WTC11 (cell line): Measurements from ENCODE around the gene SFT2D1. TPM values are rescaled to one million over a fixed set of nuclear protein-coding genes. Genes with fewer than 3 reads are reported as not detected.
A peak's percentile ranks its signal among the peaks of the same experiment; 100 is the strongest.

Source experiments
- CREM ChIP-seq: sonication (generic); formaldehyde crosslinking; IDR thresholded peaks from 2 replicates; pipeline ENCODE4 v1.8.1; 2022; ENCODE audit warnings: mild to moderate bottlenecking, missing genetic modification reagents, moderate library complexity
- EMX1 ChIP-seq: fragments of 250-450 bp; sonication (Bioruptor Pico); IDR thresholded peaks from 2 replicates; pipeline ENCODE4 v1.8.0; 2021; ENCODE audit warnings: mild to moderate bottlenecking
- ESRRA ChIP-seq: sonication (generic); formaldehyde crosslinking; IDR thresholded peaks from 2 replicates; pipeline ENCODE4 v1.8.1; 2022; ENCODE audit warnings: mild to moderate bottlenecking, missing genetic modification reagents, borderline replicate concordance
- ETV6 ChIP-seq: sonication (generic); formaldehyde crosslinking; IDR thresholded peaks from 2 replicates; pipeline ENCODE4 v1.8.1; 2022; ENCODE audit warnings: mild to moderate bottlenecking, missing genetic modification reagents
- FOXJ3 ChIP-seq: sonication (generic); formaldehyde crosslinking; IDR thresholded peaks from 2 replicates; pipeline ENCODE4 v1.9.0; 2021; ENCODE audit warnings: missing genetic modification reagents, mild to moderate bottlenecking, borderline replicate concordance
- FOXK1 ChIP-seq: sonication (generic); formaldehyde crosslinking; IDR thresholded peaks from 2 replicates; pipeline ENCODE4 v1.8.0; 2022; ENCODE audit warnings: mild to moderate bottlenecking, moderate library complexity, missing genetic modification reagents
- FOXP1 ChIP-seq: sonication (generic); formaldehyde crosslinking; IDR thresholded peaks from 2 replicates; pipeline ENCODE4 v1.8.0; 2022; ENCODE audit warnings: missing genetic modification reagents, mild to moderate bottlenecking, moderate library complexity, borderline replicate concordance
- GABPB1 ChIP-seq: sonication (generic); formaldehyde crosslinking; IDR thresholded peaks from 2 replicates; pipeline ENCODE4 v1.8.1; 2023; ENCODE audit warnings: mild to moderate bottlenecking, missing genetic modification reagents
- HMGA2 ChIP-seq: fragments of 250-450 bp; sonication (Bioruptor Pico); IDR thresholded peaks from 2 replicates; pipeline ENCODE4 v1.4.0; 2021; ENCODE audit warnings: mild to moderate bottlenecking, moderate library complexity
- JUN ChIP-seq: sonication (generic); formaldehyde crosslinking; IDR thresholded peaks from 2 replicates; pipeline ENCODE4 v1.8.0; 2023; ENCODE audit warnings: mild to moderate bottlenecking, missing genetic modification reagents
- KAT7 ChIP-seq: sonication (generic); formaldehyde crosslinking; IDR thresholded peaks from 2 replicates; pipeline ENCODE4 v1.8.1; 2023; ENCODE audit warnings: missing genetic modification reagents, mild to moderate bottlenecking, borderline replicate concordance
- NFE2L1 ChIP-seq: sonication (generic); formaldehyde crosslinking; IDR thresholded peaks from 2 replicates; pipeline ENCODE4 v1.8.1; 2023; ENCODE audit warnings: missing genetic modification reagents
- OVOL2 ChIP-seq: fragments of 250-450 bp; sonication (Bioruptor Pico); IDR thresholded peaks from 2 replicates; pipeline ENCODE4 v1.9.0; 2021; ENCODE audit warnings: mild to moderate bottlenecking, borderline replicate concordance
- RELA ChIP-seq: sonication (generic); formaldehyde crosslinking; IDR thresholded peaks from 2 replicates; pipeline ENCODE4 v1.8.1; 2022; ENCODE audit warnings: missing genetic modification reagents, mild to moderate bottlenecking, borderline replicate concordance
- ZNF138 ChIP-seq: sonication (generic); formaldehyde crosslinking; conservative IDR thresholded peaks from 2 replicates; pipeline ENCODE4 v1.8.1; 2022; ENCODE audit warnings: mild to moderate bottlenecking, moderate library complexity, missing genetic modification reagents
- ZNF219 ChIP-seq: sonication (generic); formaldehyde crosslinking; IDR thresholded peaks from 2 replicates; pipeline ENCODE4 v1.8.0; 2023; ENCODE audit warnings: missing genetic modification reagents, mild to moderate bottlenecking, borderline replicate concordance
- ZNF232 ChIP-seq: sonication (generic); formaldehyde crosslinking; IDR thresholded peaks from 2 replicates; pipeline ENCODE4 v1.8.0; 2022; ENCODE audit warnings: mild to moderate bottlenecking, missing genetic modification reagents
- ZNF263 ChIP-seq: sonication (generic); formaldehyde crosslinking; IDR thresholded peaks from 2 replicates; pipeline ENCODE4 v1.8.1; 2022; ENCODE audit warnings: low read depth, mild to moderate bottlenecking, moderate library complexity, missing genetic modification reagents
- ZNF423 ChIP-seq: fragments of 250-450 bp; sonication (Bioruptor Pico); IDR thresholded peaks from 2 replicates; pipeline ENCODE4 v2.1.2; 2022; ENCODE audit warnings: mild to moderate bottlenecking, moderate library complexity
- total RNA-seq: library from RNA; stranded (reverse); gene quantifications from 3 replicates; pipeline ENCODE4 v1.2.3, GENCODE V29; 2021
- TF ChIP-seq, protein P1 (sequence below): sonication (generic); formaldehyde crosslinking; IDR thresholded peaks from 2 replicates; pipeline ENCODE4 v1.8.1; 2023; ENCODE audit warnings: mild to moderate bottlenecking, missing genetic modification reagents, moderate library complexity
- TF ChIP-seq, protein P2 (sequence below): sonication (generic); formaldehyde crosslinking; IDR thresholded peaks from 2 replicates; pipeline ENCODE4 v1.8.0; 2022; ENCODE audit warnings: mild to moderate bottlenecking, missing genetic modification reagents
- TF ChIP-seq, protein P3 (sequence below): sonication (generic); formaldehyde crosslinking; IDR thresholded peaks from 2 replicates; pipeline ENCODE4 v1.8.1; 2022; ENCODE audit warnings: mild to moderate bottlenecking, missing genetic modification reagents, moderate library complexity, borderline replicate concordance
- TF ChIP-seq, protein P4 (sequence below): sonication (generic); formaldehyde crosslinking; IDR thresholded peaks from 2 replicates; pipeline ENCODE4 v1.8.1; 2022; ENCODE audit warnings: missing genetic modification reagents, borderline replicate concordance
- TF ChIP-seq, protein P5 (sequence below): sonication (generic); formaldehyde crosslinking; IDR thresholded peaks from 2 replicates; pipeline ENCODE4 v1.8.1; 2023; ENCODE audit warnings: mild to moderate bottlenecking, moderate library complexity, missing genetic modification reagents
- TF ChIP-seq, protein P6 (sequence below): sonication (generic); formaldehyde crosslinking; IDR thresholded peaks from 2 replicates; pipeline ENCODE4 v1.8.1; 2023; ENCODE audit warnings: mild to moderate bottlenecking, missing genetic modification reagents
- TF ChIP-seq, protein P7 (sequence below): sonication (generic); formaldehyde crosslinking; IDR thresholded peaks from 2 replicates; pipeline ENCODE4 v1.8.0; 2023; ENCODE audit warnings: missing genetic modification reagents

Gene SFT2D1
- total RNA-seq, 1 experiment from 2014 or later, result 53.1 TPM

DNA sequence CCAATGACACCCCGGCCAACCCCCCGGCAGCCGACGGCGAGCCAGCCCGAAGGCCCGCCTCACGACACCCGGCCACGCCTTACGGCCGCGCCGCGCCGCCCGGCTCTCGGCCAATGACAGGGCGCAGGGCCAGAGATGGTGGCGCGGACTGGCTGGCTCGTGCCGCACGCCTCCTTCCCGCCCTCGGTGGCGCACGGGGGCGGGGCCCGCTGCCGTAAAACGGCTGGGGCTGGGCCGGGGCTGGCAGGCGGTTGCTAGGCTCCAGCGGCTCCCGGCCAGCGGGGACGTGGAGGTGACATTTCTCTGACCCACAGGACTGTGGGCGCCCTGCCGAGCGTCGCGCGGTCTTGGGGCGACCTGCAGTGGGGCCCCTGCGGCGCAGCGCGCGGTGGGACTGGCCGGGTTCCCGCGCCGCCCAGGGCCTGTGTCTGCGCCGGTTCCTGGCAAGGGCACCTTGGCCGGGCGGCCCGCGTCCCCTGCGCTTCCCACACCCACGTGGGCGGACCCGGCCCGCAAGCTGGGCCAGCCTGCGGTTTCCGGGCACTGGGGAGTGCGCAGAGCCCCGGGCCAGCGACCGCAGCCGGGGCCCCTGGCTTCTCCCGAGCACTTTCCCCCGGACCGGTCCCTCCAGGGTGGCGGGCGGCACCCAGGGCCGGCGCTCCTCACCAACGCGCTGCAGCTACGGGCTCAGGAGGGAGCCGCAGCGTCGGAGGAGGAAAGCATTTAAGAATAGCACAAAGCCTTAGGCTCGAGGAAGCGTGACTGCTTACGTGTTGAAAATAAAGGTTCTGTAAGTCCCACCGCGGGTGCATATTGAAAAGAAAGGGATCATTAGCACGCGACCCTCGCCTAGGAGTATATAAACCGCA is 40.8 kb upstream of the SFT2D1 start, which contains the start of gene MPC1 (continued):
- TF ChIP-seq NFE2L1 (CRISPR knock-in tag) (peak; percentile 86; the same call in 1 of the 2 replicates), HMGA2 (CRISPR knock-in tag) (no peak), KAT7 (CRISPR knock-in tag) (peak; percentile 35; the same call in 1 of the 2 replicates), EMX1 (CRISPR knock-in tag) (no peak), FOXP1 (CRISPR knock-in tag) (peak; percentile 83; the same call in 1 of the 2 replicates), ZNF232 (CRISPR knock-in tag) (peak; percentile 58; the same call in 1 of the 2 replicates), FOXJ3 (CRISPR knock-in tag) (no peak), ZNF263 (no peak), ZNF138 (CRISPR knock-in tag) (no peak), RELA (CRISPR knock-in tag) (0 out of 2 replicates have a peak, but pooled peaks have one; percentile 42), GABPB1 (peak; percentile 80), JUN (CRISPR knock-in tag) (peak; percentile 69; the same call in 1 of the 2 replicates), OVOL2 (CRISPR knock-in tag) (no peak), CREM (CRISPR knock-in tag) (peak; percentile 76), ETV6 (peak; percentile 60; the same call in 1 of the 2 replicates), ZNF423 (CRISPR knock-in tag) (peak; percentile 74), ESRRA (CRISPR knock-in tag) (peak; percentile 96; the same call in 1 of the 2 replicates), ZNF219 (CRISPR knock-in tag) (peak; percentile 32; the same call in 1 of the 2 replicates), FOXK1 (CRISPR knock-in tag) (peak; percentile 65; the same call in 1 of the 2 replicates)
- TF ChIP-seq, protein P1, sequence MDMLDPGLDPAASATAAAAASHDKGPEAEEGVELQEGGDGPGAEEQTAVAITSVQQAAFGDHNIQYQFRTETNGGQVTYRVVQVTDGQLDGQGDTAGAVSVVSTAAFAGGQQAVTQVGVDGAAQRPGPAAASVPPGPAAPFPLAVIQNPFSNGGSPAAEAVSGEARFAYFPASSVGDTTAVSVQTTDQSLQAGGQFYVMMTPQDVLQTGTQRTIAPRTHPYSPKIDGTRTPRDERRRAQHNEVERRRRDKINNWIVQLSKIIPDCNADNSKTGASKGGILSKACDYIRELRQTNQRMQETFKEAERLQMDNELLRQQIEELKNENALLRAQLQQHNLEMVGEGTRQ (CRISPR knock-in tag), result peak; percentile 43; the same call in 1 of the 2 replicates
- TF ChIP-seq, protein P2, sequence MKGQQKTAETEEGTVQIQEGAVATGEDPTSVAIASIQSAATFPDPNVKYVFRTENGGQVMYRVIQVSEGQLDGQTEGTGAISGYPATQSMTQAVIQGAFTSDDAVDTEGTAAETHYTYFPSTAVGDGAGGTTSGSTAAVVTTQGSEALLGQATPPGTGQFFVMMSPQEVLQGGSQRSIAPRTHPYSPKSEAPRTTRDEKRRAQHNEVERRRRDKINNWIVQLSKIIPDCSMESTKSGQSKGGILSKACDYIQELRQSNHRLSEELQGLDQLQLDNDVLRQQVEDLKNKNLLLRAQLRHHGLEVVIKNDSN (CRISPR knock-in tag), result 0 out of 2 replicates have a peak, but pooled peaks have one; percentile 6
- TF ChIP-seq, protein P3, sequence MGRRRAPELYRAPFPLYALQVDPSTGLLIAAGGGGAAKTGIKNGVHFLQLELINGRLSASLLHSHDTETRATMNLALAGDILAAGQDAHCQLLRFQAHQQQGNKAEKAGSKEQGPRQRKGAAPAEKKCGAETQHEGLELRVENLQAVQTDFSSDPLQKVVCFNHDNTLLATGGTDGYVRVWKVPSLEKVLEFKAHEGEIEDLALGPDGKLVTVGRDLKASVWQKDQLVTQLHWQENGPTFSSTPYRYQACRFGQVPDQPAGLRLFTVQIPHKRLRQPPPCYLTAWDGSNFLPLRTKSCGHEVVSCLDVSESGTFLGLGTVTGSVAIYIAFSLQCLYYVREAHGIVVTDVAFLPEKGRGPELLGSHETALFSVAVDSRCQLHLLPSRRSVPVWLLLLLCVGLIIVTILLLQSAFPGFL (CRISPR knock-in tag), result peak; percentile 22; the same call in 1 of the 2 replicates
- TF ChIP-seq, protein P4, sequence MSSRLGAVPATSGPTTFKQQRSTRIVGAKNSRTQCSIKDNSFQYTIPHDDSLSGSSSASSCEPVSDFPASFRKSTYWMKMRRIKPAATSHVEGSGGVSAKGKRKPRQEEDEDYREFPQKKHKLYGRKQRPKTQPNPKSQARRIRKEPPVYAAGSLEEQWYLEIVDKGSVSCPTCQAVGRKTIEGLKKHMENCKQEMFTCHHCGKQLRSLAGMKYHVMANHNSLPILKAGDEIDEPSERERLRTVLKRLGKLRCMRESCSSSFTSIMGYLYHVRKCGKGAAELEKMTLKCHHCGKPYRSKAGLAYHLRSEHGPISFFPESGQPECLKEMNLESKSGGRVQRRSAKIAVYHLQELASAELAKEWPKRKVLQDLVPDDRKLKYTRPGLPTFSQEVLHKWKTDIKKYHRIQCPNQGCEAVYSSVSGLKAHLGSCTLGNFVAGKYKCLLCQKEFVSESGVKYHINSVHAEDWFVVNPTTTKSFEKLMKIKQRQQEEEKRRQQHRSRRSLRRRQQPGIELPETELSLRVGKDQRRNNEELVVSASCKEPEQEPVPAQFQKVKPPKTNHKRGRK, result no peak
- TF ChIP-seq, protein P5, sequence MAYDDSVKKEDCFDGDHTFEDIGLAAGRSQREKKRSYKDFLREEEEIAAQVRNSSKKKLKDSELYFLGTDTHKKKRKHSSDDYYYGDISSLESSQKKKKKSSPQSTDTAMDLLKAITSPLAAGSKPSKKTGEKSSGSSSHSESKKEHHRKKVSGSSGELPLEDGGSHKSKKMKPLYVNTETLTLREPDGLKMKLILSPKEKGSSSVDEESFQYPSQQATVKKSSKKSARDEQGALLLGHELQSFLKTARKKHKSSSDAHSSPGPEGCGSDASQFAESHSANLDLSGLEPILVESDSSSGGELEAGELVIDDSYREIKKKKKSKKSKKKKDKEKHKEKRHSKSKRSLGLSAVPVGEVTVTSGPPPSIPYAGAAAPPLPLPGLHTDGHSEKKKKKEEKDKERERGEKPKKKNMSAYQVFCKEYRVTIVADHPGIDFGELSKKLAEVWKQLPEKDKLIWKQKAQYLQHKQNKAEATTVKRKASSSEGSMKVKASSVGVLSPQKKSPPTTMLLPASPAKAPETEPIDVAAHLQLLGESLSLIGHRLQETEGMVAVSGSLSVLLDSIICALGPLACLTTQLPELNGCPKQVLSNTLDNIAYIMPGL (CRISPR knock-in tag), result peak; percentile 62
- TF ChIP-seq, protein P6, sequence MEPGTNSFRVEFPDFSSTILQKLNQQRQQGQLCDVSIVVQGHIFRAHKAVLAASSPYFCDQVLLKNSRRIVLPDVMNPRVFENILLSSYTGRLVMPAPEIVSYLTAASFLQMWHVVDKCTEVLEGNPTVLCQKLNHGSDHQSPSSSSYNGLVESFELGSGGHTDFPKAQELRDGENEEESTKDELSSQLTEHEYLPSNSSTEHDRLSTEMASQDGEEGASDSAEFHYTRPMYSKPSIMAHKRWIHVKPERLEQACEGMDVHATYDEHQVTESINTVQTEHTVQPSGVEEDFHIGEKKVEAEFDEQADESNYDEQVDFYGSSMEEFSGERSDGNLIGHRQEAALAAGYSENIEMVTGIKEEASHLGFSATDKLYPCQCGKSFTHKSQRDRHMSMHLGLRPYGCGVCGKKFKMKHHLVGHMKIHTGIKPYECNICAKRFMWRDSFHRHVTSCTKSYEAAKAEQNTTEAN (CRISPR knock-in tag), result 0 out of 2 replicates have a peak, but pooled peaks have one; percentile 37
- TF ChIP-seq, protein P7, sequence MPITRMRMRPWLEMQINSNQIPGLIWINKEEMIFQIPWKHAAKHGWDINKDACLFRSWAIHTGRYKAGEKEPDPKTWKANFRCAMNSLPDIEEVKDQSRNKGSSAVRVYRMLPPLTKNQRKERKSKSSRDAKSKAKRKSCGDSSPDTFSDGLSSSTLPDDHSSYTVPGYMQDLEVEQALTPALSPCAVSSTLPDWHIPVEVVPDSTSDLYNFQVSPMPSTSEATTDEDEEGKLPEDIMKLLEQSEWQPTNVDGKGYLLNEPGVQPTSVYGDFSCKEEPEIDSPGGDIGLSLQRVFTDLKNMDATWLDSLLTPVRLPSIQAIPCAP, result peak; percentile 59
